IPS DF 4.7 (cell line): ENCODE results near the gene SH3GL1.

Experiments used
- DNase-seq: peaks from one replicate; pipeline ENCODE4 v3.0.0-alpha.2; 2013; ENCODE audit warnings: low spot score; ENCODE audit errors: extremely low read depth

Gene SH3GL1

GRCh38 chr19:4431808-4432674 lies 31.7 kb upstream of the SH3GL1 start:
- no peak for DNase-seq

GRCh38 chr19:4431296-4431695 lies 30.9 kb upstream of the SH3GL1 start:
- no peak for DNase-seq

- no peak for DNase-seq
Observed at GRCh38 chr19:4430760-4431159, 30.4 kb upstream of the SH3GL1 start.

- DNase-seq: no peak
Observed at GRCh38 chr19:4429771-4430171, 29.4 kb upstream of the SH3GL1 start.

- no peak for DNase-seq
Observed at GRCh38 chr19:4429256-4429655, 28.9 kb upstream of the SH3GL1 start.

- DNase-seq: no peak
Observed at GRCh38 chr19:4428326-4428975, 28.1 kb upstream of the SH3GL1 start.

GRCh38 chr19:4425537-4425936 lies 25.2 kb upstream of the SH3GL1 start:
- no peak for DNase-seq

- DNase-seq: no peak
Observed at GRCh38 chr19:4423416-4424126, 23.2 kb upstream of the SH3GL1 start.

- no peak for DNase-seq
Observed at GRCh38 chr19:4416268-4416667, 15.9 kb upstream of the SH3GL1 start.

- DNase-seq: no peak
Observed at GRCh38 chr19:4415352-4415751, 15.0 kb upstream of the SH3GL1 start.

GRCh38 chr19:4414800-4415321 lies 14.5 kb upstream of the SH3GL1 start:
- no peak for DNase-seq

- DNase-seq: no peak
Observed at GRCh38 chr19:4414144-4414799, 13.9 kb upstream of the SH3GL1 start.

GRCh38 chr19:4413588-4413987 lies 13.2 kb upstream of the SH3GL1 start:
- DNase-seq: no peak

- peak; percentile 98 for DNase-seq
Observed at GRCh38 chr19:4409123-4409933, 9.0 kb upstream of the SH3GL1 start.

GRCh38 chr19:4406626-4407025 lies 6.3 kb upstream of the SH3GL1 start:
- DNase-seq: no peak

- no peak for DNase-seq
Observed at GRCh38 chr19:4405977-4406376, 5.6 kb upstream of the SH3GL1 start.

- DNase-seq: no peak
Observed at GRCh38 chr19:4403005-4403761, 2.8 kb upstream of the SH3GL1 start.

GRCh38 chr19:4402171-4403004 lies 2.0 kb upstream of the SH3GL1 start, which contains the start of gene CHAF1A:
CHAF1A (plus strand) TSS chr19:4402640; CDS start chr19:4402763, 123 bp downstream.
- peak; percentile 99 for DNase-seq

- DNase-seq: no peak
Observed at GRCh38 chr19:4401769-4402170, 1.4 kb upstream of the SH3GL1 start.
